ENCODE data around the gene RNF4.
A peak's percentile ranks its signal among the peaks of the same experiment; 100 is the strongest.

RNF4 gene

GRCh38 chr4:2516635-2517034 is 47.7 kb downstream of the RNF4 start:
- DNase-seq, result no peak
- 100% methylated on average over 1 of the region's 2 CpGs for WGBS (ENCODE audit: insufficient coverage)
- Histone ChIP-seq H3K36me3 (ENCODE audit: control insufficient read depth in 4 of 4, insufficient read depth in 4 of 4, low read length in 3 of 4) (peaks cover 5 to 50% (median 38%) of the 10 kb centered on the region in 4 experiments), H3K4me3 (ENCODE audit: control insufficient read depth in 1 of 7, extremely low read depth in 1 of 7, insufficient read depth in 4 of 7, low read depth in 2 of 7, low read length in 6 of 7) (no peak overlapping the region), H3K4me1 (ENCODE audit: control extremely low read depth in 1 of 4, control insufficient read depth in 4 of 4, insufficient read depth in 4 of 4, low read length in 3 of 4) (no peaks in the 10 kb centered on the region), H3K9me3 (ENCODE audit: control extremely low read depth in 1 of 5, control insufficient read depth in 4 of 5, insufficient read depth in 2 of 5, low read depth in 1 of 5, low read length in 4 of 5) (no peaks in the 10 kb centered on the region), H3K27ac (ENCODE audit: insufficient read depth in 1 of 2, low read depth in 1 of 2, low read length in 2 of 2, poor library complexity in 1 of 2, severe bottlenecking in 2 of 2) (no peak overlapping the region), H3K27me3 (replicated peaks in 2 of 5; ENCODE audit: control insufficient read depth in 4 of 5, insufficient read depth in 5 of 5, low read length in 4 of 5) (no peaks in the 10 kb centered on the region)
- CTCF ChIA-PET, result no interaction called here
- POLR2A ChIA-PET, result no interaction called here

GRCh38 chr4:2526559-2526958 is 57.7 kb downstream of the RNF4 start:
- CTCF ChIA-PET, result no interaction called here

GRCh38 chr4:2534904-2535375 is 66.0 kb downstream of the RNF4 start:
- DNase-seq, result no peak
- H3K36me3 ChIP-seq (ENCODE audit: control insufficient read depth in 4 of 4, insufficient read depth in 4 of 4, low read length in 3 of 4), result no peaks in the 10 kb centered on the region
- no peaks in the 10 kb centered on the region for H3K27me3 ChIP-seq (replicated peaks in 2 of 5; ENCODE audit: control insufficient read depth in 4 of 5, insufficient read depth in 5 of 5, low read length in 4 of 5)
- peaks cover 2 to 24% (median 17%) of the 10 kb centered on the region in 4 experiments for H3K4me1 ChIP-seq (ENCODE audit: control extremely low read depth in 1 of 4, control insufficient read depth in 4 of 4, insufficient read depth in 4 of 4, low read length in 3 of 4)
- peak overlapping the region in 6 of 7 experiments; percentile 51 to 92 (median 84) for H3K4me3 ChIP-seq (ENCODE audit: control insufficient read depth in 1 of 7, extremely low read depth in 1 of 7, insufficient read depth in 4 of 7, low read depth in 2 of 7, low read length in 6 of 7)
- CTCF ChIA-PET, result interaction anchor here (0.8 to 2.3 kb wide), 20 partner anchors 8 to 419 kb away, joined by 3 to 8 read pairs (median 4); partner anchors contain the start of genes CFAP99 and ZFYVE28
- 30% methylated on average over 3 of the region's 5 CpGs for WGBS (ENCODE audit: insufficient coverage)
- H3K9me3 ChIP-seq (ENCODE audit: control extremely low read depth in 1 of 5, control insufficient read depth in 4 of 5, insufficient read depth in 2 of 5, low read depth in 1 of 5, low read length in 4 of 5), result no peaks in the 10 kb centered on the region
- peak overlapping the region; percentile 6 to 92 for H3K27ac ChIP-seq (ENCODE audit: insufficient read depth in 1 of 2, low read depth in 1 of 2, low read length in 2 of 2, poor library complexity in 1 of 2, severe bottlenecking in 2 of 2)
- POLR2A ChIA-PET, result interaction anchor here (0.8 to 1.2 kb wide), 2 partner anchors 66 to 73 kb away, joined by 3 to 5 read pairs; partner anchors contain the start of gene RNF4

More at GRCh38 chr4:2526559-2526958, 57.7 kb downstream of the RNF4 start:
- H3K4me1 ChIP-seq (ENCODE audit: control extremely low read depth in 1 of 4, control insufficient read depth in 4 of 4, insufficient read depth in 4 of 4, low read length in 3 of 4), result no peaks in the 10 kb centered on the region
- H3K9me3 ChIP-seq (ENCODE audit: control extremely low read depth in 1 of 5, control insufficient read depth in 4 of 5, insufficient read depth in 2 of 5, low read depth in 1 of 5, low read length in 4 of 5), result no peaks in the 10 kb centered on the region
- WGBS (ENCODE audit: insufficient coverage), result 97% methylated on average over 6 of the region's 9 CpGs
- no peaks in the 10 kb centered on the region for H3K36me3 ChIP-seq (ENCODE audit: control insufficient read depth in 4 of 4, insufficient read depth in 4 of 4, low read length in 3 of 4)
- POLR2A ChIA-PET, result no interaction called here
- peak in 1 of 3 donors; percentile 11 for DNase-seq
- H3K27me3 ChIP-seq (replicated peaks in 2 of 5; ENCODE audit: control insufficient read depth in 4 of 5, insufficient read depth in 5 of 5, low read length in 4 of 5), result no peaks in the 10 kb centered on the region
- H3K4me3 ChIP-seq (ENCODE audit: control insufficient read depth in 1 of 7, extremely low read depth in 1 of 7, insufficient read depth in 4 of 7, low read depth in 2 of 7, low read length in 6 of 7), result no peak overlapping the region
- no peak overlapping the region for H3K27ac ChIP-seq (ENCODE audit: insufficient read depth in 1 of 2, low read depth in 1 of 2, low read length in 2 of 2, poor library complexity in 1 of 2, severe bottlenecking in 2 of 2)

GRCh38 chr4:2535376-2536192 is 66.7 kb downstream of the RNF4 start:
- CTCF ChIA-PET, result interaction anchor here (0.8 to 2.3 kb wide), 19 partner anchors 12 to 418 kb away, joined by 3 to 8 read pairs (median 3); partner anchors contain the start of genes CFAP99 and ZFYVE28
- Histone ChIP-seq H3K27me3 (replicated peaks in 2 of 5; ENCODE audit: control insufficient read depth in 4 of 5, insufficient read depth in 5 of 5, low read length in 4 of 5) (no peaks in the 10 kb centered on the region), H3K9me3 (ENCODE audit: control extremely low read depth in 1 of 5, control insufficient read depth in 4 of 5, insufficient read depth in 2 of 5, low read depth in 1 of 5, low read length in 4 of 5) (no peaks in the 10 kb centered on the region), H3K27ac (ENCODE audit: insufficient read depth in 1 of 2, low read depth in 1 of 2, low read length in 2 of 2, poor library complexity in 1 of 2, severe bottlenecking in 2 of 2) (peak overlapping the region; percentile 87 to 92), H3K4me1 (ENCODE audit: control extremely low read depth in 1 of 4, control insufficient read depth in 4 of 4, insufficient read depth in 4 of 4, low read length in 3 of 4) (peaks cover 2 to 24% (median 17%) of the 10 kb centered on the region in 4 experiments), H3K4me3 (ENCODE audit: control insufficient read depth in 1 of 7, extremely low read depth in 1 of 7, insufficient read depth in 4 of 7, low read depth in 2 of 7, low read length in 6 of 7) (peak overlapping the region; percentile 64 to 92 (median 83)), H3K36me3 (ENCODE audit: control insufficient read depth in 4 of 4, insufficient read depth in 4 of 4, low read length in 3 of 4) (no peaks in the 10 kb centered on the region)
- POLR2A ChIA-PET, result interaction anchor here (0.8 to 1.3 kb wide), 3 partner anchors 51 to 73 kb away, joined by 3 to 5 read pairs (median 4); partner anchors contain the start of gene RNF4
- peak; percentile 89 to 96 (median 95) for DNase-seq
- 0% methylated on average over 56 of the region's 77 CpGs for WGBS (ENCODE audit: insufficient coverage)

- WGBS (ENCODE audit: insufficient coverage), result under 1% methylated on average over 77 of the region's 106 CpGs
- Histone ChIP-seq H3K4me1 (ENCODE audit: control extremely low read depth in 1 of 4, control insufficient read depth in 4 of 4, insufficient read depth in 4 of 4, low read length in 3 of 4) (peaks cover 2 to 24% (median 17%) of the 10 kb centered on the region in 4 experiments), H3K36me3 (ENCODE audit: control insufficient read depth in 4 of 4, insufficient read depth in 4 of 4, low read length in 3 of 4) (no peaks in the 10 kb centered on the region), H3K9me3 (ENCODE audit: control extremely low read depth in 1 of 5, control insufficient read depth in 4 of 5, insufficient read depth in 2 of 5, low read depth in 1 of 5, low read length in 4 of 5) (no peaks in the 10 kb centered on the region), H3K27me3 (replicated peaks in 2 of 5; ENCODE audit: control insufficient read depth in 4 of 5, insufficient read depth in 5 of 5, low read length in 4 of 5) (no peaks in the 10 kb centered on the region), H3K4me3 (ENCODE audit: control insufficient read depth in 1 of 7, extremely low read depth in 1 of 7, insufficient read depth in 4 of 7, low read depth in 2 of 7, low read length in 6 of 7) (peak within 1 kb of the TSS; percentile 64 to 92 (median 85)), H3K27ac (ENCODE audit: insufficient read depth in 1 of 2, low read depth in 1 of 2, low read length in 2 of 2, poor library complexity in 1 of 2, severe bottlenecking in 2 of 2) (peak within 1 kb of the TSS; percentile 87 to 92)
- peak; percentile 99 to 100 (median 100) for DNase-seq
- CTCF ChIA-PET, result interaction anchor here (1.6 to 2.3 kb wide), 2 partner anchors 49 to 418 kb away, joined by 4 to 6 read pairs; no protein-coding TSS in a partner anchor
- POLR2A ChIA-PET, result interaction anchor here (1.3 kb wide), 1 partner anchor 51 kb away, joined by 4 read pairs; no protein-coding TSS in a partner anchor
Observed at GRCh38 chr4:2536193-2537010, 67.5 kb downstream of the RNF4 start, which contains the start of gene FAM193A. TSS of gene FAM193A (plus strand) at chr4:2536647. CDS start at chr4:2536916, 269 bp downstream.

DNA sequence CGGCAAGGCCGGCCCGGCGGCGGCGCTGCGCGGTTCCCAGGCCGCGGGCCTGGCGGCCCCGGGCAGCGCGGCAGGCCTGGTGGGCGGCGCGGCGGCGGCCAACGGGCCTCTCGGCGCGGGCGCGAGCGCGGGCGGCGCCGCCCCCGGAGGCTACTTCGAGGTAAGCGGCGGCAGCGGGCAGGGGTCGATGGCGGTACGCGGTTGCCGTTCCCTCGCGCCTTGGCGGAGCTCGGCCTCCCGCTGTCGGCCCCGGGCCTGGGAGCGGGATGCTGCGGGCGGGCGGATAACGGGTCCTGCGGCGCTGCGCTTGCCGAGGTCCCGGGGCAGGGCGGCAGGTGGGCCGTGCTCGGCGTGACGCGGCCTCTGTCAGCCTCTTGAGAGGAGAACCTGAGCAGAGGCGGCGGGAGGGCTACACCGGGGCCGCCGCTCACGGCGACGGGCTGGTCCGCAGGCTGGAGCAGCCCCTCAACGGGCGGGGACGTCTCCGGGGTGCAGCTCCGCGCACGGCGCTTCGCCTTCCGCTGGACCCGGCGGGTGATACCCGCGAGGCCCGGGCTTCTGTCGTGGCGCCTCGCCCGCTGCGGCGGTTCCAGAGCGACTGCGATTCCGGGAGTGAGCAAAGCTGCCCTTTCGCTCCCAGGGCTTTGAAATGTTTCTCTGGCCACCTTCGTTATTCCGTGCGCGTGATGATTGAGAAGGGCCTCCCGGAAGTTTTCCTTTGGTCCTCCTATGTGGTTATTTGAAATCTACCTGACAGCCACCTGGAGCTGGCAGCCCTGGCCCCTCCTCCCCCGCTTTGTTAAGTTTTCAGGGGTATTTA is 68.3 kb downstream of the RNF4 start:
- H3K27me3 ChIP-seq (replicated peaks in 2 of 5; ENCODE audit: control insufficient read depth in 4 of 5, insufficient read depth in 5 of 5, low read length in 4 of 5), result no peaks in the 10 kb centered on the region
- peak overlapping the region; percentile 66 to 84 for H3K27ac ChIP-seq (ENCODE audit: insufficient read depth in 1 of 2, low read depth in 1 of 2, low read length in 2 of 2, poor library complexity in 1 of 2, severe bottlenecking in 2 of 2)
- no peaks in the 10 kb centered on the region for H3K9me3 ChIP-seq (ENCODE audit: control extremely low read depth in 1 of 5, control insufficient read depth in 4 of 5, insufficient read depth in 2 of 5, low read depth in 1 of 5, low read length in 4 of 5)
- peaks cover 2 to 24% (median 17%) of the 10 kb centered on the region in 4 experiments for H3K4me1 ChIP-seq (ENCODE audit: control extremely low read depth in 1 of 4, control insufficient read depth in 4 of 4, insufficient read depth in 4 of 4, low read length in 3 of 4)
- H3K4me3 ChIP-seq (ENCODE audit: control insufficient read depth in 1 of 7, extremely low read depth in 1 of 7, insufficient read depth in 4 of 7, low read depth in 2 of 7, low read length in 6 of 7), result peak overlapping the region; percentile 64 to 92 (median 85)
- no peaks in the 10 kb centered on the region for H3K36me3 ChIP-seq (ENCODE audit: control insufficient read depth in 4 of 4, insufficient read depth in 4 of 4, low read length in 3 of 4)
- DNase-seq, result peak; percentile 33 to 76 (median 69)
- ChIA-PET POLR2A (no interaction called here), CTCF (interaction anchor here (0.9 kb wide), 1 partner anchor 10 kb away, joined by 3 read pairs; no protein-coding TSS in a partner anchor)
- under 1% methylated on average over 95 of the region's 103 CpGs for WGBS (ENCODE audit: insufficient coverage)
